ENCODE measurements around the gene KAZN.

Gene KAZN

DNA sequence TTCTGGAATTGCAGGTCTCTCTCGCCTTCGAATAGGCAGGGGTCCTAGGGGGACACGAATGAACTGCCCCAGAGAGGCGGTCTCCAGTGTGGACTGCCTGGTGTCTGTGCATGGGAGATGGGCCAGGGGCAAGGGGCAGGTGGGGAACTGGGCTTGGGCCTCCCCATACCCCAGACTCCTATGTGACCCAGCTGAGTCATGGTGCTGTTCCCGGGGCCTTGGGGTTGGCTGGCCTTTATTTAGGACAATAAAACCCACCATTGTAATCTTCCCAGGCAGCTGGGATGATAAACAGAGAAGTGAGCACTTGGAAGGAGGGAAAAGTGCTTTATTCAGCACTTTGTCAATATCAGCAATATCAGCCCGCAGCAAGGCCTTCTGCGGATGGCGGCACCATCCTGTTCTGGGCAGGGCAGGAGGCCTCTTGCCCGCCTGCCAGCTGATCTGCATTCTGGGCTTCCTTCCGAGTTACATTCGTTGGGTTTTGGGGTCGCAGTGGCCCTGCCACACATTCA is 346.0 kb downstream of the KAZN start:
- TF ChIP-seq CTCF (IDR thresholded peaks at IDR 0.05) = no peak
- Mint-ChIP-seq H3K27ac (peak overlapping the region; percentile 96), H3K36me3 (ENCODE audit: low read depth) (no peaks in the 10 kb centered on the region), H3K4me1 (peaks cover 86% of the 10 kb centered on the region), H3K9me3 (no peaks in the 10 kb centered on the region), H3K4me3 (peak overlapping the region; percentile 25), H3K27me3 (ENCODE audit: low read depth, poor library complexity) (peaks cover 3% of the 10 kb centered on the region)
- no peak for DNase-seq

- Mint-ChIP-seq H3K4me1 (peaks cover 86% of the 10 kb centered on the region), H3K36me3 (ENCODE audit: low read depth) (no peaks in the 10 kb centered on the region), H3K27ac (peak overlapping the region; percentile 97), H3K4me3 (peak overlapping the region; percentile 28), H3K27me3 (ENCODE audit: low read depth, poor library complexity) (peaks cover 3% of the 10 kb centered on the region), H3K9me3 (no peaks in the 10 kb centered on the region)
- peak; percentile 64 for DNase-seq
- no peak for TF ChIP-seq CTCF (IDR thresholded peaks at IDR 0.05)
These were observed 346.9 kb downstream of the KAZN start for GRCh38 chr1:14945132-14946010.

GRCh38 chr1:14946011-14946359 is 347.5 kb downstream of the KAZN start:
- no peaks in the 10 kb centered on the region for H3K9me3 Mint-ChIP-seq
- peaks cover 3% of the 10 kb centered on the region for H3K27me3 Mint-ChIP-seq (ENCODE audit: low read depth, poor library complexity)
- no peak for DNase-seq
- peak overlapping the region; percentile 57 for H3K4me3 Mint-ChIP-seq
- no peak for TF ChIP-seq CTCF (IDR thresholded peaks at IDR 0.05)
- peak overlapping the region; percentile 97 for H3K27ac Mint-ChIP-seq
- peaks cover 86% of the 10 kb centered on the region for H3K4me1 Mint-ChIP-seq
- H3K36me3 Mint-ChIP-seq (ENCODE audit: low read depth) = no peaks in the 10 kb centered on the region

DNA sequence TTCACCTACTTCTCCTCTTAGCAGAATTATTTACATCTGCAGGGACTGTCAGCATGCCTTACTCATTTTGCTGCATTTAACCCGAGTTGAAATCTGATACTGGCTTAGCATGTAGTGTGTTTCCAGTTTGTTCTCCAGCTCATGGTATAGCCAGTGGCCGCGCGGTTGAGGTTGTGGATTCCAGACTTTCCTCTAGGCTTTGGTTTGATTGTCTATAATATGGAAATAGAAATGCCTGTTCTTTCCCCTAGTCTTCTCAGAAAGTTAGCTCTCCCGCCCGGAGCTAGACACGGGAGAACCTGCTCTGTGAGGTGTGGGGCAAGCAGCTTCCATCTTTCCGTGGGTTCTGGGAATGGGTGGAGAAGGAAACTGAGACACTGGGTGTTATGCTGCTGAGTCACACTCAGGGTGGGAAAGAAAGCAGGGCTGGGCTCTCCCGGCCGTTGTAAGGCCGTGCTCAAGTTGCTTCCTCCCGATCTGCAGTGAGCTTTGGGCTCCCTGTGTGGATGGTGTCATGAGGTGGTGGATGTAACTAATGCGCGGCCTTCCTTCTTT is 348.3 kb downstream of the KAZN start:
- Mint-ChIP-seq H3K27me3 (ENCODE audit: low read depth, poor library complexity) (no peaks in the 10 kb centered on the region), H3K9me3 (no peaks in the 10 kb centered on the region), H3K4me3 (peak overlapping the region; percentile 57), H3K36me3 (ENCODE audit: low read depth) (no peaks in the 10 kb centered on the region), H3K4me1 (peaks cover 81% of the 10 kb centered on the region), H3K27ac (peak overlapping the region; percentile 97)
- no peak for DNase-seq
- TF ChIP-seq CTCF (IDR thresholded peaks at IDR 0.05) = no peak

DNA sequence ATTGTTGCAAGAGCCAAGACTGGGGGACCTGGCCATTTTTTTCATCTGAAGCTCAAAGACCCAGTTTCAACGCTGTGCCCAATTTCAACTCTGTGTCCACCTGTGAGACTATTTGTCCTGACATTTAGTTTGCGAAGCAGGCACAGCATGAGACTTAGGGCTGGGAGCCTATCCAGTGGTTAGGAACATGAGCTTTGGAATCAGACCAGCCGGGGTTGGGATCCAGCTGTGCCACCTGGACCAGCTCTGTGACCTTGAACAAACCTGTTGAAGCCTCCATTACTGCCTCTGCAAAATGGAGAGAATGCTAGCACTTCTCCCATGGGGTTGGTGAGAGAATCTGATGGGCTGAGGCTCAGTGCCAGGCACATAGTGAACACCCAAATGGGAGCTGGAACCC is 348.9 kb downstream of the KAZN start:
- peaks cover 74% of the 10 kb centered on the region for H3K4me1 Mint-ChIP-seq
- peaks cover 5% of the 10 kb centered on the region for H3K36me3 Mint-ChIP-seq (ENCODE audit: low read depth)
- peak overlapping the region; percentile 97 for H3K27ac Mint-ChIP-seq
- no peak overlapping the region for H3K4me3 Mint-ChIP-seq
- TF ChIP-seq CTCF (IDR thresholded peaks at IDR 0.05) = no peak
- no peaks in the 10 kb centered on the region for H3K27me3 Mint-ChIP-seq (ENCODE audit: low read depth, poor library complexity)
- peaks cover 4% of the 10 kb centered on the region for H3K9me3 Mint-ChIP-seq
- DNase-seq = no peak

All from nephron progenitor cell (in vitro differentiated cells).